WI38 (cell line): ENCODE data around the gene TM9SF1.

ENCODE experiments used
- H3K4me3 ChIP-seq: 2 replicates; pipeline ENCODE4 v1.5.1; 2011; ENCODE audit warnings: low read depth, mild to moderate bottlenecking, control low read depth, low read length
- CTCF ChIP-seq: IDR thresholded peaks from 2 replicates; pipeline ENCODE4 v1.5.1; 2012; ENCODE audit warnings: low read depth, mild to moderate bottlenecking, control low read depth, low read length

TM9SF1 gene

GRCh38 chr14:24150567-24150966 is 44.7 kb downstream of the TM9SF1 start:
- no peak overlapping the region for H3K4me3 ChIP-seq
- no peak for TF ChIP-seq CTCF

GRCh38 chr14:24150061-24150460 is 45.2 kb downstream of the TM9SF1 start:
- H3K4me3 ChIP-seq = no peak overlapping the region
- no peak for TF ChIP-seq CTCF

- no peak for TF ChIP-seq CTCF
- no peak overlapping the region for H3K4me3 ChIP-seq
Observed at GRCh38 chr14:24149302-24149969, 45.8 kb downstream of the TM9SF1 start.

GRCh38 chr14:24147761-24148428 is 47.3 kb downstream of the TM9SF1 start:
- TF ChIP-seq CTCF = no peak
- peak overlapping the region; percentile 75 for H3K4me3 ChIP-seq

GRCh38 chr14:24146978-24147760 is 48.1 kb downstream of the TM9SF1 start, which contains the start of gene RNF31:
RNF31 (plus strand) TSS chr14:24147498; CDS start chr14:24147699, 201 bp downstream.
- peak within 1 kb of the TSS; percentile 75 for H3K4me3 ChIP-seq
- TF ChIP-seq CTCF = no peak

GRCh38 chr14:24146453-24146977 is 48.7 kb downstream of the TM9SF1 start, which contains the start of gene PSME2:
PSME2 (minus strand) TSS chr14:24146610; CDS start chr14:24146581, 29 bp downstream.
- TF ChIP-seq CTCF = no peak

More at GRCh38 chr14:24146453-24146977, 48.7 kb downstream of the TM9SF1 start, which contains the start of gene PSME2:
- peak within 1 kb of the TSS; percentile 75 for H3K4me3 ChIP-seq
